ENCODE measurements around the gene EVPL. TPM values are rescaled to one million over a fixed set of nuclear protein-coding genes. Genes with fewer than 3 reads are reported as not detected.

EVPL gene
- total RNA-seq, 2 experiments from 2014 or later: 0.16 to 0.34 TPM

- POLR2A ChIA-PET: no interaction called here
- TF ChIP-seq CTCF (IDR thresholded peaks at IDR 0.05): no peak
- intact Hi-C loops (cut with micrococcal nuclease): no loop called here
- DNase-seq: no peak
- Mint-ChIP-seq H3K4me3 (no peak overlapping the region), H3K27me3 (no peaks in the 10 kb centered on the region), H3K9me3 (no peaks in the 10 kb centered on the region), H3K36me3 (ENCODE audit: low read depth) (peaks cover 3% of the 10 kb centered on the region), H3K4me1 (ENCODE audit: low read depth) (peaks cover 7% of the 10 kb centered on the region), H3K27ac (no peak overlapping the region)
- ATAC-seq: no peak
- CTCF ChIA-PET: interaction anchor here (2.2 kb wide), 1 partner anchor 13 kb away, joined by 6 read pairs; no protein-coding TSS in a partner anchor
These were observed 40.1 kb downstream of the EVPL start for GRCh38 chr17:75987041-75987440.

- Mint-ChIP-seq H3K36me3 (ENCODE audit: low read depth) (no peaks in the 10 kb centered on the region), H3K9me3 (no peaks in the 10 kb centered on the region), H3K4me3 (no peak overlapping the region), H3K27ac (no peak overlapping the region), H3K4me1 (ENCODE audit: low read depth) (peaks cover 9% of the 10 kb centered on the region), H3K27me3 (no peaks in the 10 kb centered on the region)
- DNase-seq (no peak), ATAC-seq (no peak)
- ChIA-PET POLR2A (no interaction called here), CTCF (interaction anchor here (2.7 kb wide), 1 partner anchor 14 kb away, joined by 12 read pairs; the partner anchor contains the start of gene CDK3)
- no peak for TF ChIP-seq CTCF (IDR thresholded peaks at IDR 0.05)
- intact Hi-C loops (cut with micrococcal nuclease): no loop called here
These were observed 41.1 kb downstream of the EVPL start for GRCh38 chr17:75985986-75986385.

GRCh38 chr17:75983501-75984181 is 43.5 kb downstream of the EVPL start:
- ATAC-seq: no peak
- Mint-ChIP-seq H3K27ac (no peak overlapping the region), H3K4me3 (no peak overlapping the region), H3K36me3 (ENCODE audit: low read depth) (peaks cover 4% of the 10 kb centered on the region), H3K4me1 (ENCODE audit: low read depth) (peaks cover 14% of the 10 kb centered on the region), H3K27me3 (no peaks in the 10 kb centered on the region), H3K9me3 (no peaks in the 10 kb centered on the region)
- DNase-seq: no peak
- intact Hi-C loops (cut with micrococcal nuclease): no loop called here
- ChIA-PET CTCF (interaction anchor here (0.9 to 2.7 kb wide), 6 partner anchors 12 to 296 kb away, joined by 3 to 12 read pairs (median 5); partner anchors contain the start of genes CDK3 and WBP2), POLR2A (interaction anchor here (1.1 kb wide), 1 partner anchor 21 kb away, joined by 4 read pairs; no protein-coding TSS in a partner anchor)
- no peak for TF ChIP-seq CTCF (IDR thresholded peaks at IDR 0.05)

- POLR2A ChIA-PET: interaction anchor here (0.9 kb wide), 1 partner anchor 56 kb away, joined by 4 read pairs; no protein-coding TSS in a partner anchor
These were observed 46.0 kb downstream of the EVPL start for GRCh38 chr17:75981019-75981615.

More at GRCh38 chr17:75981019-75981615, 46.0 kb downstream of the EVPL start:
- H3K4me3 Mint-ChIP-seq: peak overlapping the region; percentile 94
- H3K36me3 Mint-ChIP-seq (ENCODE audit: low read depth): peaks cover 7% of the 10 kb centered on the region
- ATAC-seq (no peak), DNase-seq (no peak)
- H3K27ac Mint-ChIP-seq: peak overlapping the region; percentile 99
- H3K9me3 Mint-ChIP-seq: no peaks in the 10 kb centered on the region
- TF ChIP-seq CTCF (IDR thresholded peaks at IDR 0.05): no peak
- CTCF ChIA-PET: interaction anchor here (0.7 to 1.8 kb wide), 9 partner anchors 19 to 566 kb away, joined by 3 to 6 read pairs (median 4); partner anchors contain the start of gene CDK3
- H3K4me1 Mint-ChIP-seq (ENCODE audit: low read depth): peaks cover 30% of the 10 kb centered on the region
- intact Hi-C loops (cut with micrococcal nuclease): no loop called here
- H3K27me3 Mint-ChIP-seq: no peaks in the 10 kb centered on the region

All from activated CD8-positive, alpha-beta T cell treated with anti-CD3 and anti-CD28 coated beads for 36 hours (primary cell).